Transverse colon (tissue), 4 donors: ENCODE results near the gene PTPN7.

Source experiments
- POLR2A ChIP-seq: fragments of 450-650 bp; IDR thresholded peaks from one replicate; pipeline ENCODE4 v1.6.1; 2016; ENCODE audit warnings: antibody characterized with exemption, mild to moderate bottlenecking, moderate library complexity
- POLR2AphosphoS5 ChIP-seq, 3 donors: sonication (generic); formaldehyde crosslinking; IDR thresholded peaks; one replicate each; pipeline ENCODE4 v1.6.1; 2016; ENCODE audit warnings: antibody characterized with exemption in 3 of 3
- TF ChIP-seq, protein P1 (sequence below), 5 experiments: fragments of 200-600 bp in 3 of 5; fragments of 450-650 bp in 2 of 5; sonication (generic) in 3 of 5; IDR thresholded peaks; 1 replicate in 2 of 5; 2 replicates in 3 of 5; pipeline ENCODE4 v1.5.1; 2016 to 2017; ENCODE audit warnings: antibody characterized with exemption in 5 of 5, inconsistent platforms in 3 of 5, mild to moderate bottlenecking in 2 of 5, moderate library complexity in 1 of 5

DNA sequence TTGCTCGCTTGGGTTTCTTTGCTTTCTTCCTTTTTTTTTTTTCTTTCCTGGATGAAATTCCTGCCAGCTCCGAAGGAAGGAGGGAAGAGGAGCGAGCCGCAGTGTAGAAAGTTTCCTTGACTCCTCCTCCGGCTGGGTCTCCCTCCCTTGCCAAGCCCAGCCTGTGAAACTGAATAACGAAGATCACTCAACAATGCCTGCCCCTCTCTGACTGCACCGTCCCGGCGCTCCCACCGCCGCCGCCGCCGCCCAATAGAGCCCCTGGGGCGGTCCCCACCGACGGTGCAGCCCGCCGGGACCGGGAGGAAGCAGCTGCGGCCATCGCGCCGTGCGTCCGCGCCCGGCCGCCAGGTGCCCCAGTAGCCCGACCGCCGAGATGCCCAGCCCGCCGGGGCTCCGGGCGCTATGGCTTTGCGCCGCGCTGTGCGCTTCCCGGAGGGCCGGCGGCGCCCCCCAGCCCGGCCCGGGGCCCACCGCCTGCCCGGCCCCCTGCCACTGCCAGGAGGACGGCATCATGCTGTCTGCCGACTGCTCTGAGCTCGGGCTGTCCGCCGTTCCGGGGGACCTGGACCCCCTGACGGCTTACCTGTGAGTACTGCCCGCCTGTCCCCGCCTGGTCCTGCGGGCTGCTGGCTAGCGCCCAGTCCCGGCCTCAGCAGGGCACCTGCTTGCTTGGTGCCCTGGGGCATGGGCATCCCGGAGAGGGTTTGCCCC, 33.4 kb upstream of the PTPN7 start, which contains the start of gene LGR6:
- TF ChIP-seq, protein P1, sequence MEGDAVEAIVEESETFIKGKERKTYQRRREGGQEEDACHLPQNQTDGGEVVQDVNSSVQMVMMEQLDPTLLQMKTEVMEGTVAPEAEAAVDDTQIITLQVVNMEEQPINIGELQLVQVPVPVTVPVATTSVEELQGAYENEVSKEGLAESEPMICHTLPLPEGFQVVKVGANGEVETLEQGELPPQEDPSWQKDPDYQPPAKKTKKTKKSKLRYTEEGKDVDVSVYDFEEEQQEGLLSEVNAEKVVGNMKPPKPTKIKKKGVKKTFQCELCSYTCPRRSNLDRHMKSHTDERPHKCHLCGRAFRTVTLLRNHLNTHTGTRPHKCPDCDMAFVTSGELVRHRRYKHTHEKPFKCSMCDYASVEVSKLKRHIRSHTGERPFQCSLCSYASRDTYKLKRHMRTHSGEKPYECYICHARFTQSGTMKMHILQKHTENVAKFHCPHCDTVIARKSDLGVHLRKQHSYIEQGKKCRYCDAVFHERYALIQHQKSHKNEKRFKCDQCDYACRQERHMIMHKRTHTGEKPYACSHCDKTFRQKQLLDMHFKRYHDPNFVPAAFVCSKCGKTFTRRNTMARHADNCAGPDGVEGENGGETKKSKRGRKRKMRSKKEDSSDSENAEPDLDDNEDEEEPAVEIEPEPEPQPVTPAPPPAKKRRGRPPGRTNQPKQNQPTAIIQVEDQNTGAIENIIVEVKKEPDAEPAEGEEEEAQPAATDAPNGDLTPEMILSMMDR (IDR thresholded peaks at IDR 0.05) = peak in 1 of 5 experiments; percentile 20
- TF ChIP-seq POLR2A (no peak), POLR2AphosphoS5 (IDR thresholded peaks at IDR 0.05) (no peak)
